GM12878 (cell line): ENCODE data around the gene MSI2. TPM values are rescaled to one million over a fixed set of nuclear protein-coding genes. Genes with fewer than 3 reads are reported as not detected.

Source experiments
- ATF7 ChIP-seq: fragments of 450-650 bp; IDR thresholded peaks from 2 replicates; pipeline ENCODE4 v1.6.1; 2016; ENCODE audit warnings: low read depth, mild to moderate bottlenecking
- BHLHE40 ChIP-seq, 2 experiments: fragments of 450-650 bp in 1 of 2; IDR thresholded peaks; 2 replicates each; pipeline ENCODE4 v1.6.1; 2011 to 2017; ENCODE audit warnings: low read depth in 2 of 2, borderline replicate concordance in 1 of 2, improper control_type of control experiment in 1 of 2, low read length in 1 of 2, mild to moderate bottlenecking in 1 of 2
- BRCA1 ChIP-seq: IDR thresholded peaks from 2 replicates; pipeline ENCODE4 v1.6.1; 2011; ENCODE audit warnings: low read depth, low read length, improper control_type of control experiment
- CREB1 ChIP-seq: IDR thresholded peaks from 2 replicates; pipeline ENCODE4 v1.6.1; 2012; ENCODE audit warnings: low read depth, mild to moderate bottlenecking, inconsistent platforms
- CREM ChIP-seq: IDR thresholded peaks from 2 replicates; pipeline ENCODE4 v1.6.1; 2014; ENCODE audit warnings: antibody characterized with exemption, low read depth
- ETV6 ChIP-seq, 2 experiments: fragments of 450-650 bp in 1 of 2; IDR thresholded peaks in 1 of 2; conservative IDR thresholded peaks in 1 of 2; 2 replicates each; pipeline ENCODE4 v1.6.1; 2014; ENCODE audit warnings: antibody characterized with exemption in 1 of 2, borderline replicate concordance in 1 of 2, low read depth in 1 of 2, mild to moderate bottlenecking in 1 of 2, moderate library complexity in 1 of 2
- HDGF ChIP-seq: fragments of 450-650 bp; IDR thresholded peaks from 2 replicates; pipeline ENCODE4 v1.6.1; 2016; ENCODE audit warnings: antibody characterized with exemption
- IRF4 ChIP-seq: IDR thresholded peaks from 2 replicates; pipeline ENCODE4 v1.6.1; 2011; ENCODE audit warnings: low read depth, low read length
- NFYA ChIP-seq: IDR thresholded peaks from 2 replicates; pipeline ENCODE4 v1.6.1; 2011; ENCODE audit warnings: low read depth, mild to moderate bottlenecking, low read length, improper control_type of control experiment, borderline replicate concordance
- PAX5 ChIP-seq: IDR thresholded peaks from 2 replicates; pipeline ENCODE4 v1.6.1; 2011; ENCODE audit warnings: low read depth, low read length, borderline replicate concordance
- PML ChIP-seq: IDR thresholded peaks from 2 replicates; pipeline ENCODE4 v1.6.1; 2012; ENCODE audit warnings: low read length, inconsistent platforms
- POLR2AphosphoS5 ChIP-seq: IDR thresholded peaks from 2 replicates; pipeline ENCODE4 v1.6.1; 2011; ENCODE audit warnings: mild to moderate bottlenecking, low read length, inconsistent platforms
- POU2F2 ChIP-seq: IDR thresholded peaks from 3 replicates; pipeline ENCODE4 v1.6.1; 2011; ENCODE audit warnings: low read depth, mild to moderate bottlenecking, low read length, borderline replicate concordance
- RBBP5 ChIP-seq: fragments of 200-600 bp; sonication (generic); conservative IDR thresholded peaks from 2 replicates; pipeline ENCODE4 v1.6.1; 2016
- RUNX3 ChIP-seq: IDR thresholded peaks from 2 replicates; pipeline ENCODE4 v1.6.1; 2012; ENCODE audit warnings: low read length, inconsistent platforms
- SRF ChIP-seq, 2 experiments: IDR thresholded peaks; 2 replicates each; pipeline ENCODE4 v1.6.1; 2011; ENCODE audit warnings: low read depth in 2 of 2, low read length in 2 of 2, mild to moderate bottlenecking in 1 of 2, moderate library complexity in 1 of 2
- TARDBP ChIP-seq: IDR thresholded peaks from 2 replicates; pipeline ENCODE4 v1.6.1; 2016; ENCODE audit warnings: borderline replicate concordance
- TBL1XR1 ChIP-seq: IDR thresholded peaks from 2 replicates; pipeline ENCODE4 v1.6.1; 2012; ENCODE audit warnings: low read depth, low read length, improper control_type of control experiment
- WRNIP1 ChIP-seq: IDR thresholded peaks from 2 replicates; pipeline ENCODE4 v1.6.1; 2011; ENCODE audit warnings: low read depth, low read length, improper control_type of control experiment, borderline replicate concordance
- ZBED1 ChIP-seq: IDR thresholded peaks from 2 replicates; pipeline ENCODE4 v1.6.1; 2016; ENCODE audit warnings: borderline replicate concordance
- polyA plus RNA-seq, 11 experiments: library from polyadenylated mRNA; depleted of rRNA in 4 of 11; unstranded in 6 of 11; stranded (reverse) in 5 of 11; fragments of >200 nt; fragmentation: Nextera tagmentation in 4 of 11; fragmentation: Illumina TruSeq in 1 of 11; extraction: Ambion mirVana in 4 of 11; extraction: Trizol in 1 of 11; gene quantifications; 1 replicate in 1 of 11; 2 replicates in 10 of 11; pipeline versions ENCODE4 v1.2.1 to v1.2.3, GENCODE V29; 2011 to 2016; ENCODE audit warnings: inconsistent platforms in 2 of 11, missing spikeins in 2 of 11, low read depth in 1 of 11
- total RNA-seq, 4 experiments: library from RNA; depleted of rRNA in 3 of 4; stranded (reverse); fragments of >200 nt in 3 of 4; fragmentation: Illumina TruSeq in 1 of 4; extraction: Trizol in 1 of 4; gene quantifications; 2 replicates each; pipeline versions ENCODE4 v1.2.1 to v1.2.3, GENCODE V29; 2013 to 2021
- TF ChIP-seq, protein P1 (sequence below): fragments of 450-650 bp; IDR thresholded peaks from 2 replicates; pipeline ENCODE4 v1.6.1; 2016; ENCODE audit warnings: mild to moderate bottlenecking
- TF ChIP-seq, protein P2 (sequence below): IDR thresholded peaks from 2 replicates; pipeline ENCODE4 v1.6.1; 2012; ENCODE audit warnings: low read depth, low read length, improper control_type of control experiment
- TF ChIP-seq, protein P3 (sequence below): fragments of 450-650 bp; IDR thresholded peaks from 2 replicates; pipeline ENCODE4 v1.6.1; 2017; ENCODE audit warnings: mild to moderate bottlenecking, moderate library complexity
- TF ChIP-seq, protein P4 (sequence below): IDR thresholded peaks from 2 replicates; pipeline ENCODE4 v1.6.1; 2012; ENCODE audit warnings: low read length, inconsistent platforms

Gene MSI2
- total and polyA plus RNA-seq, 10 of the 15 experiments (the other 5 are each of a cell fraction or from before 2014, with no cell fraction given), result 6.1 to 76.1 (median 42.0) TPM

DNA sequence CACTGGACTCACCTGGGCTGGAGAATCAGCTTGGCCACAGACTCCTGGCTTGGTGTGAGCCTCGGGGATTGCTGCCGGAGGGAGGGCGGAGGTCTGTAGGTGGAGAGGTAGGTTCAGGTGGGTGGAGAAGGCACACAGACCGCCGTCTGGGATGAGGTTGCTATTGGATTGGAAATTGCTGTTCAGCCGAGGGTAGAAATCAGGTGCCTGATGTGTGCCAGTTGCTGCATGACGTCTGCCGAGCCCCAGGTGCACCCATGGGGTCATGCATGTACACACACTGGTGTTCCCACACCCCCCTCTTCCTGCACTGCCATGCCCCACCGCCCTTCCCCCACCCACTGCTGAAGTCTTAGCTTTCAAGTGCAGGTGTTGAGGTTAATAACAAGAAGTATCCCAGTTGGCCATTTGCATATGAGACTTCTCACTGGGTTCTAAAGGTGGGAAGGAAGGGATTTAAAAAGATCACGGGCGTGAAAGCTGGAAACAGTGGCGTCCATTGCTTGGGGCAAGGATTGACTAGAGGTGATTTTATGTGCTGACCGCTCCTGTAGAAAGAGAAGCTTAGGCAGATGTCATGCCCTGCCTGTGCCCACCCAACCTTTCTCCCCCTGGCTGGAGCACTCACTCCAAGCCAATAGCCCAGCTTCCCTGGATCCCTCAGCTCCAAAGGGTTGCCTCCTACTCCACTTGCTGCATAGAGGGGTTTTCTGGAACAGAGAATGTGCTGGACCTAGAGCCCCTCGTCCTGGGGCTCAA, 295.2 kb downstream of the MSI2 start (continued):
- peak; percentile 71 for TF ChIP-seq CREB1
- TF ChIP-seq ATF7, result peak; percentile 63
- TF ChIP-seq TBL1XR1, result peak; percentile 67; the same call in 1 of the 2 replicates
- no peak for TF ChIP-seq ETV6 (conservative IDR thresholded peaks at IDR 0.05 in 1 of 2, IDR thresholded peaks at IDR 0.05 in 1 of 2; ENCODE audit: borderline replicate concordance in 1 of 2, low read depth in 1 of 2)
- peak; percentile 86 for TF ChIP-seq PAX5
- no peak; the same call in 1 of the 2 replicates for TF ChIP-seq POLR2AphosphoS5
- TF ChIP-seq, protein P1, sequence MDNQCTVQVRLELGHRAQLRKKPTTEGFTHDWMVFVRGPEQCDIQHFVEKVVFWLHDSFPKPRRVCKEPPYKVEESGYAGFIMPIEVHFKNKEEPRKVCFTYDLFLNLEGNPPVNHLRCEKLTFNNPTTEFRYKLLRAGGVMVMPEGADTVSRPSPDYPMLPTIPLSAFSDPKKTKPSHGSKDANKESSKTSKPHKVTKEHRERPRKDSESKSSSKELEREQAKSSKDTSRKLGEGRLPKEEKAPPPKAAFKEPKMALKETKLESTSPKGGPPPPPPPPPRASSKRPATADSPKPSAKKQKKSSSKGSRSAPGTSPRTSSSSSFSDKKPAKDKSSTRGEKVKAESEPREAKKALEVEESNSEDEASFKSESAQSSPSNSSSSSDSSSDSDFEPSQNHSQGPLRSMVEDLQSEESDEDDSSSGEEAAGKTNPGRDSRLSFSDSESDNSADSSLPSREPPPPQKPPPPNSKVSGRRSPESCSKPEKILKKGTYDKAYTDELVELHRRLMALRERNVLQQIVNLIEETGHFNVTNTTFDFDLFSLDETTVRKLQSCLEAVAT, result no peak
- TF ChIP-seq RBBP5, result no peak
- TF ChIP-seq TARDBP, result no peak
- no peak; the same call in 1 of the 2 replicates for TF ChIP-seq ZBED1
- TF ChIP-seq, protein P2, sequence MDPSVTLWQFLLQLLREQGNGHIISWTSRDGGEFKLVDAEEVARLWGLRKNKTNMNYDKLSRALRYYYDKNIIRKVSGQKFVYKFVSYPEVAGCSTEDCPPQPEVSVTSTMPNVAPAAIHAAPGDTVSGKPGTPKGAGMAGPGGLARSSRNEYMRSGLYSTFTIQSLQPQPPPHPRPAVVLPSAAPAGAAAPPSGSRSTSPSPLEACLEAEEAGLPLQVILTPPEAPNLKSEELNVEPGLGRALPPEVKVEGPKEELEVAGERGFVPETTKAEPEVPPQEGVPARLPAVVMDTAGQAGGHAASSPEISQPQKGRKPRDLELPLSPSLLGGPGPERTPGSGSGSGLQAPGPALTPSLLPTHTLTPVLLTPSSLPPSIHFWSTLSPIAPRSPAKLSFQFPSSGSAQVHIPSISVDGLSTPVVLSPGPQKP, result no peak
- TF ChIP-seq CREM, result peak; percentile 47; the same call in 1 of the 2 replicates
- TF ChIP-seq SRF (IDR thresholded peaks at IDR 0.05; ENCODE audit: low read depth in 2 of 2, low read length in 2 of 2), result no peak
- TF ChIP-seq WRNIP1, result no peak
- 0 out of 2 replicates have a peak, but pooled peaks have one; percentile 56 for TF ChIP-seq HDGF
- TF ChIP-seq IRF4, result 0 out of 2 replicates have a peak, but pooled peaks have one; percentile 24
- peak; percentile 63 to 73 for TF ChIP-seq BHLHE40 (IDR thresholded peaks at IDR 0.05; ENCODE audit: borderline replicate concordance in 1 of 2, low read depth in 2 of 2, low read length in 1 of 2)
- TF ChIP-seq, protein P3, sequence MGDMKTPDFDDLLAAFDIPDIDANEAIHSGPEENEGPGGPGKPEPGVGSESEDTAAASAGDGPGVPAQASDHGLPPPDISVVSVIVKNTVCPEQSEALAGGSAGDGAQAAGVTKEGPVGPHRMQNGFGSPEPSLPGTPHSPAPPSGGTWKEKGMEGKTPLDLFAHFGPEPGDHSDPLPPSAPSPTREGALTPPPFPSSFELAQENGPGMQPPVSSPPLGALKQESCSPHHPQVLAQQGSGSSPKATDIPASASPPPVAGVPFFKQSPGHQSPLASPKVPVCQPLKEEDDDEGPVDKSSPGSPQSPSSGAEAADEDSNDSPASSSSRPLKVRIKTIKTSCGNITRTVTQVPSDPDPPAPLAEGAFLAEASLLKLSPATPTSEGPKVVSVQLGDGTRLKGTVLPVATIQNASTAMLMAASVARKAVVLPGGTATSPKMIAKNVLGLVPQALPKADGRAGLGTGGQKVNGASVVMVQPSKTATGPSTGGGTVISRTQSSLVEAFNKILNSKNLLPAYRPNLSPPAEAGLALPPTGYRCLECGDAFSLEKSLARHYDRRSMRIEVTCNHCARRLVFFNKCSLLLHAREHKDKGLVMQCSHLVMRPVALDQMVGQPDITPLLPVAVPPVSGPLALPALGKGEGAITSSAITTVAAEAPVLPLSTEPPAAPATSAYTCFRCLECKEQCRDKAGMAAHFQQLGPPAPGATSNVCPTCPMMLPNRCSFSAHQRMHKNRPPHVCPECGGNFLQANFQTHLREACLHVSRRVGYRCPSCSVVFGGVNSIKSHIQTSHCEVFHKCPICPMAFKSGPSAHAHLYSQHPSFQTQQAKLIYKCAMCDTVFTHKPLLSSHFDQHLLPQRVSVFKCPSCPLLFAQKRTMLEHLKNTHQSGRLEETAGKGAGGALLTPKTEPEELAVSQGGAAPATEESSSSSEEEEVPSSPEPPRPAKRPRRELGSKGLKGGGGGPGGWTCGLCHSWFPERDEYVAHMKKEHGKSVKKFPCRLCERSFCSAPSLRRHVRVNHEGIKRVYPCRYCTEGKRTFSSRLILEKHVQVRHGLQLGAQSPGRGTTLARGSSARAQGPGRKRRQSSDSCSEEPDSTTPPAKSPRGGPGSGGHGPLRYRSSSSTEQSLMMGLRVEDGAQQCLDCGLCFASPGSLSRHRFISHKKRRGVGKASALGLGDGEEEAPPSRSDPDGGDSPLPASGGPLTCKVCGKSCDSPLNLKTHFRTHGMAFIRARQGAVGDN, result no peak
- peak; percentile 94 for TF ChIP-seq POU2F2
- TF ChIP-seq PML, result peak; percentile 16; the same call in 1 of the 2 replicates
- TF ChIP-seq BRCA1, result no peak
- TF ChIP-seq, protein P4, sequence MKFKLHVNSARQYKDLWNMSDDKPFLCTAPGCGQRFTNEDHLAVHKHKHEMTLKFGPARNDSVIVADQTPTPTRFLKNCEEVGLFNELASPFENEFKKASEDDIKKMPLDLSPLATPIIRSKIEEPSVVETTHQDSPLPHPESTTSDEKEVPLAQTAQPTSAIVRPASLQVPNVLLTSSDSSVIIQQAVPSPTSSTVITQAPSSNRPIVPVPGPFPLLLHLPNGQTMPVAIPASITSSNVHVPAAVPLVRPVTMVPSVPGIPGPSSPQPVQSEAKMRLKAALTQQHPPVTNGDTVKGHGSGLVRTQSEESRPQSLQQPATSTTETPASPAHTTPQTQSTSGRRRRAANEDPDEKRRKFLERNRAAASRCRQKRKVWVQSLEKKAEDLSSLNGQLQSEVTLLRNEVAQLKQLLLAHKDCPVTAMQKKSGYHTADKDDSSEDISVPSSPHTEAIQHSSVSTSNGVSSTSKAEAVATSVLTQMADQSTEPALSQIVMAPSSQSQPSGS, result peak; percentile 86
- no peak for TF ChIP-seq NFYA
- peak; percentile 87 for TF ChIP-seq RUNX3
